ELR (cell line): ENCODE results near the gene DBNL.

ENCODE experiments used
- DNase-seq: peaks from one replicate; pipeline ENCODE4 v3.0.0-alpha.2; 2015; ENCODE audit warnings: low read depth

Gene DBNL

DNA sequence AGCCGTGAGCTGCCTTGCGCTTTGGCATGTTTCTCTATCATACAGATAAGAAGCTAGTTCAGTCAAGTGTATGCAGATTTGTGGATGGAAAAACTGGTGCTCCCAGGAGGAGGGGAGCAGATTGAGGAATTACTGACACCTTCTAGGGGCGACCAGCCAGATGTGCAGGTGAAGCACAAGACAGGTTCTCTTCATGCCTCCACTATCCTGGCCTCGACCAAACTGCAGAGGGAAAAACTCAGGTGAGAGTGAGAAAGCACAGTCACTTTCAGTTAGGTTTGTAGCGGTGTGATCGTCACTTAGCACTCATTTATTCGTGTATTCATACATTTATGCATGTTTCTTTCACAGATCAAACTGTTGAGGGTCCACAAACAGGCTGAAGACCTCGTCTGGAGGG is 600 bp upstream of the DBNL start:
- no peak for DNase-seq

DNA sequence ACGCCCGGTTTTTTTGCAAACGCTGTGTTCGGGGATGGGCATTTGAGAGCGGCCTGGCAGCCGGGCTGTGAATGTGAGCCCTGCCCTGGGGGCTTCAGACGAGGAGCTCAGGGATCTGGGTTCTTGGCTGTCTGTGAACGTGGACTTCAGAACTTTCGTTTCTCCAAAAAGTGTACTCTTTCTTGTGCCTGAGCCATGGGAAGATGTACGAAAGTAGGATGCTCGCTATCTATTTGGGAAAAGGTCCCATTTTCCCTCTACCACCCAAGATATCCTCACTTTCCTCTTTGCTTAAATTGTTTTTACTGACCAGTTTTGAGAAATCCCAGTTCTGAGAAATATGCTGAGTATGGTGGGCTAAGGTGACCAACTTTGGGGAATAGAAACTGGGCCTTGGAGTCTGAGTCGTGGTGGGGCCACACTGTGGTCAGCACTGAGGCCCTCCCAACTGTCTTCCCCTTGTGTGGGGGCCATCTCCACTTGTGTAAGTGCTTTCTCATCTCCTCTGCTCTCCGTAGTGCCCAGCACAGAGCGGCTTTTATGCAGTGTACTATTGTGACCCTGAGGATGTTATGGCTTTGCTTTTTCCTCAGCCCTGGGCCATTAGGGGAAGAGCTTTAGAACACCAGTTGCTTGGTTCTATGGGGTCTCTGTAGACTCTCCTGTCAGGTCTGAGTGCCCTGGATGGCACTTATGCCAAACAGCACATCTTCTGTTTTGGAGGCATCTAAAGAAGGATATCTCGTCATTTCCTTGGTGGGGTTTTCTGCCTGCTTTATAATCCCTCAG is 918 bp downstream of the DBNL start:
- no peak for DNase-seq

DNA sequence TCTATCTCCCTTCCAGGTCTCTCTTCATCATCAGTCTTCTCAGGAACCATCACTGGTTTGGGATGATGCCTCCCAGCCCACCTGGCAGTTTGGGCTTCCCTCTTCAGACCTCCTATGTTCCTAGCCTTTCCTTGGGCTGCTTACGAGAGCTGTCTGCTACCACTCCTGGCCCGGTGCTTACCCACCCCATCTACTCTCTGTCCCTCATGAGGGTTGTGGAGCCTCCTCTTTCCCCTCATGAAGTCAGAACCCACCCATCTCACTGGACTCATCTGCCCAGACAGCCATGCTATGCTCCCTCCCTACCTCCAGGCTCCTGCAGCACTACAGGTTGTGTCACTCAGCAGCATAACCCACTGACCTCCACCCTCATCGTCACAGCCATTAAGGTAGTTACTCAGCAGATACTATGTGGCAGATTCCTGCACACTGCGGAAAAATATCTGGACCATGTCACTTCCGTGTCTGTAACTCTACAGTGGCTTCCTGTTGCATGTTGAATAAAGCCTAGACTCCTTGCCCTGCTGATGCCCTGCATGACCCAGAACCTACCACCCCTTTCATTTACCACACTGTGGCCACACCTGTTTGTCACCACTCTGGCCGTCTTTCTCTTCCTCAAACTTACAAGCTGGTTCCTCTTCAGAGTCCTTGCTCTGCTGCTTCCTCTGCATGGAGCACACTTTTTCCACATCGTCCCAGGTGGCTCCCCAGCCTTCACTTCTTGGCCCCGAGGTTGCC is 2.0 kb downstream of the DBNL start:
- DNase-seq: no peak

DNA sequence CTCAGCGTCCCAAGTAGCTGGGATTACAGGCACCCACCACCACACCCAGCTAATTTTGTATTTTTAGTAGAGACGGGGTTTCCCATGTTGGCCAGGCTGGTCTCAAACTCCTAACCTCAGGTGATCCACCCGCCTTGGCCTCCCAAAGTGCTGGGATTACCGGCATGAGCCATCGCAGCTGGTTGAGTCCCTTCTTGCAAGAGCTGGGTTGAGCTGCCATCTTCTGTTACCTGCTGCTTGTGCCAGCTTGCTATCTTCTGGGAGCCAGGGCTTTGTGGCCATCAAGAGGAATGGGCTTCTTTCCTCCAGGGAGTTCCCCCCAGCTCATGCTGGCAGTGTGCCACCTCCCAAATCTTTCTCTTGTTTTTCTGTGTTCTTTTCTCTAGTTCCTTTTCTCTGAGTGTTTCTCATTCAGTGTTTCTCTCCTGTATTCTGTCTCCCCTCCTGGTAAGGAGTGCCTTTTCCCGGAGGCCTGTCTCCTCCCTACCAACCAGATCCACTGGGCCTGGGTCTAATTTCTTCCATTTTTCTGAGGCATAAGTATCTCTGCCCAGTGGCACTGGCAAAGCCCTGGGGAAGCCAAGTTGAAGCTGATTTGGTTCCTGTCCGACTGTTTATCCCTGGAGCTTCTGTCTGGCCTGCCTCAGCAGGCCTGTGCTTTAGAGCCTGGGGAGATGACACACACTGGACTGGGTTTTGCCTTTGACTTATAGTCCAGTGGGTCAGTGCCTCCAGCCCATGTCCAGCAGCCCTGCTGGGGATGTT is 3.7 kb downstream of the DBNL start:
- no peak for DNase-seq

DNA sequence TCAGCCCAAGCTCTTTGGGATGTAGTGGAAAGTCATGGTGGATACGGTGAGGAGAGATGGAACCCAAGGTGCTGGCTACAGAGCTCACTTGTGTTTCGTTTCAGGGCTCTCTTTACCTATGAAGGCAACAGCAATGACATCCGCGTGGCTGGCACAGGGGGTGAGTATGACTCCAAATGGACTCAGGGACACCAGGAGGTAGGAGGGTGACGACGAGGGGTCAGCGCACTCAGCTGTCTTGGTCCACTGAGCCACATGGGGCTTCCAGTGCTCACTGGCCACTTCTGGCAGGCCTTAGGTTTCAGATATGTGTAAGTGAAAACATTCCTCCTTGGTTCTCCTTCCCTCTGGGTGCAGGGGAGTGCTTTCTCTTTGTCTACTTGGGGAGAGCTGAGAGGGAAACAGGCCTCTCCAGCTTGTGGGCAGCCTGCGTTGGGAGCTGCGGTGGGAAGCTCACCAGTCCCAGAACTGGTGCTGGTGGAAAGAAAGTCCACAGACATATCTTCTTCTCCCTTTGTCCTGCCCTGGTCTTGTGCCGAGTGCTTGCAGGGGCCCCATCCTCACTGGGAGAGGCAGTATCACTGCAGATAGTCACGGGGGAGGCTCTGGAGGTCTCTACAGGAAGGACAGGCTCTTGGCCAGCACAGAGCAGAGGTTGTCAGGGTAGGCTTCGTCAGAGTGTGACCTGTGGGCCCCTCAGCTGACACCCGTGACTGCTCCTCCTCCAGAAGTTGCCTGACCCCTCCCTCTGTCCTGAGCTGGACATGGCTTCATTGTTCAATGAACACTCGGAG is 5.8 kb downstream of the DBNL start:
- no peak for DNase-seq

DNA sequence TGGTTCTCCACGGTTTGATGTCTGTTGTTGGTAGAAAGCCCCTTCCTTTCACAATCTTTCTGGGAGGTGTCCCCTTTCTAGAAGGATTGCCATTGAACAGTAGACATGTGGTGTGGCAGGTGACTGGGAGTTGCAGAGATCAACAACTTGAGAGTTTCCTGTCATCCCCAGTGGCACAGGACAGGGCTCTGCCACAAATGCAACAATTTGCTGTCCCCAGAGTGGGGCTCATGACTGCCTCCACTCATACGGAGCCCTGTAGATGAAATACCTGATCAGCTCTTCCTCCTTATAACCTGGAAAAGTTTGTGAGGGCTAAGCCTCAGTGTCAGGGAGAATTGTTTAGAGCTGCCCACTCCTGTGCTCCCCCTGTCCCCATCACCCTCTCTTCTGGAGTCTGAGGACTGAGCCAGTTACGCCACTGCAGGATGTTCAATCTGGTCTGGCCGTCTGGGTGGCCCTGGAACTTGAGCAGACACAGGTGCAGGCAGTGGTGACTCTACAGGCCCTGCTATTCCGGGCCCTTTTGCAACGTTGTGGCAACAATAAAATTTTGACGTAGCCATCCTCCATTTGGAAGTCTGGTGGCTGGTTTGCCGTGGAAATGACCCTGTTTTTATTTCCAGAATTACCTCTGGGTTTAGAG is 6.5 kb downstream of the DBNL start:
- no peak for DNase-seq

DNA sequence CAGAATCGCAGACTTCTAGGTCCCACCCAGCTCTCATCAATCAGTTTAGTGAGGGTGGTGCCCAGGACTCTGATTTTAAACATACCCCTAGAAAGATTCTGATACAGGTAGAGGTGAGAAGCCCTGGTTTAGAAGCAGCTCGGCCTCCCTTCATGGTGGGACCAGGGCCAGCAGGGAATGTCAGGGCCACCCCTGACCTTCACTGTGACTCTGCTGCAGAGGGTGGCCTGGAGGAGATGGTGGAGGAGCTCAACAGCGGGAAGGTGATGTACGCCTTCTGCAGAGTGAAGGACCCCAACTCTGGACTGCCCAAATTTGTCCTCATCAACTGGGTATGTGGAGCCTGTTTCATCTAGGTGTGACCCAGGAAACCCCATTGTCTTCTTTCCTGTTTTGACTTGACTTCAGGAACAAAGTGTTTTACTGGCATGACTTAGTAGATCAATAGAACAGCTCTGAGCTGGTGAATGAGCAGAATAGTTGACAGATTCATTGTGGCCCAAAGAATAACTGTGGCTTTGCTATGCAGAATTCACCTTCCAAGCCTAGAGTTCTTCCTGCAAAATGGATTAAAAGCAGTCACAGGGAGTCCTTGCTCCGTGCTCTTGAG is 7.2 kb downstream of the DBNL start:
- DNase-seq: no peak

DNA sequence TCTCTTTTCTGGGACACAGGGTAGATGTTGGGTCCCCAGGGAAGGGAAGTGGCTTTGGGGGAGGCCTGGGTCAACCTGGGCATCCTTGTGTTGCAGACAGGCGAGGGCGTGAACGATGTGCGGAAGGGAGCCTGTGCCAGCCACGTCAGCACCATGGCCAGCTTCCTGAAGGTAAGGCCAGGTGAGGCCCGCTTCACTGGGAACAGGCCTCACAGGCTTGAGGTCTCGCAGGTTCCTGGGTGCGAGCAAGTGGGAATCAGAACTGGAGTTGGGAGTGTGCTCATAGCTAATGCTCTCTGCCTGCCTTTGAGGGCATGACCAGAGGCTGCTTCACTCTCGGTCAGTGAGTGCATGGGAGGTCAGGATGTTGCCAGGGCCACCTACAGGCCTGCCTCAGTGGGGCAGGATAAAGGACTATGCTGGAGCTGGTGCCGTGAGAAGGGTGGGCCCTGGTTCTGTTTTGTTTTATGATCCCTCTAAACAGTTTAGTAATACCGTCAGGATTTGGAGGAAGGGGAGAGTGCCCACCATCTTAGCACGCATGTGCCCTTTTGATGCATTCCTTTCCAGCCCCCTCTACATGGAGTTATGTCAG is 8.4 kb downstream of the DBNL start:
- no peak for DNase-seq

DNA sequence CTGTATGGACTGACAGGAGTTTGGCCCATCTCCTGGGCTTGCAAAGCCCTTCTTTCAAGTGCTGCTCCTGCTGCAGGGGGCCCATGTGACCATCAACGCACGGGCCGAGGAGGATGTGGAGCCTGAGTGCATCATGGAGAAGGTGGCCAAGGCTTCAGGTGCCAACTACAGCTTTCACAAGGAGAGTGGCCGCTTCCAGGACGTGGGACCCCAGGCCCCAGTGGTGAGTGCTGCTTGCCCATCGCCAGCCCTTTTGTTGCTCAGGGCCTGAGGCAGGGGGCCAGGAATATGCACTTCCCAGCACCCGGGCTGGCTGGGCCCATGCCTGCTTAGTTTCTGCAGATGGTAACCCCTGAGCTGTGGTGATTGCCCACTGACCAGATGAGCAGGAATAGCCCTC is 12.2 kb downstream of the DBNL start:
- DNase-seq: no peak

DNA sequence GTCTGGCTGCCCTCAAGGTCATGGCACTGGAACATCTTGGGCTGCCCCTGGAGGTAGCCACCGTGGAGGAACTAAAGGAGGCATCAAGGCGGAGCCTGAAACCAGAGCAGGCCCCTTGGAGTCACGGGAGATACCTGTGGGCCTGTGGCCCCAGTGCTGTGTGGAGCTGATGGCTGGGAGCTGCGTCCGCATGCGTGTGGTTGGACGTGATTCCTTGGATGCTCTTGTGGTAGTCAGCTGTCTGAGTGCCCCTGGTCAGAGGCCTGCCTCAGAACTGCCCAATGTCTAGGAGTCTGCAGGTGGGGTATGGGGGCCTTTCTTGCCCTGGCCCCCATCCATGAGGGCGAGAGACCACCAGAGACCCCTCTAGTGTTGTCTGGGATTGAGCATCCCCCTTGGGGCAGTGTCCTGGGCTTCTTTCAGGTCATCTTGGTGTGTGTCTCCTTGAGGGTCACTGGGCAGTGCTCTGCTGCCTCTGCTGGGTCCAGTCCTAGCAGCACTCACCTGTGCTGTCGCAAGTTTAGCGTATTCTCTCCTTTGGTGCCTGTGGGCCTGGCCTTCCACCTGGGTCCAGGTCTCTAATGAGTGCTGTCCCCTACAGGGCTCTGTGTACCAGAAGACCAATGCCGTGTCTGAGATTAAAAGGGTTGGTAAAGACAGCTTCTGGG is 12.8 kb downstream of the DBNL start:
- DNase-seq: no peak

DNA sequence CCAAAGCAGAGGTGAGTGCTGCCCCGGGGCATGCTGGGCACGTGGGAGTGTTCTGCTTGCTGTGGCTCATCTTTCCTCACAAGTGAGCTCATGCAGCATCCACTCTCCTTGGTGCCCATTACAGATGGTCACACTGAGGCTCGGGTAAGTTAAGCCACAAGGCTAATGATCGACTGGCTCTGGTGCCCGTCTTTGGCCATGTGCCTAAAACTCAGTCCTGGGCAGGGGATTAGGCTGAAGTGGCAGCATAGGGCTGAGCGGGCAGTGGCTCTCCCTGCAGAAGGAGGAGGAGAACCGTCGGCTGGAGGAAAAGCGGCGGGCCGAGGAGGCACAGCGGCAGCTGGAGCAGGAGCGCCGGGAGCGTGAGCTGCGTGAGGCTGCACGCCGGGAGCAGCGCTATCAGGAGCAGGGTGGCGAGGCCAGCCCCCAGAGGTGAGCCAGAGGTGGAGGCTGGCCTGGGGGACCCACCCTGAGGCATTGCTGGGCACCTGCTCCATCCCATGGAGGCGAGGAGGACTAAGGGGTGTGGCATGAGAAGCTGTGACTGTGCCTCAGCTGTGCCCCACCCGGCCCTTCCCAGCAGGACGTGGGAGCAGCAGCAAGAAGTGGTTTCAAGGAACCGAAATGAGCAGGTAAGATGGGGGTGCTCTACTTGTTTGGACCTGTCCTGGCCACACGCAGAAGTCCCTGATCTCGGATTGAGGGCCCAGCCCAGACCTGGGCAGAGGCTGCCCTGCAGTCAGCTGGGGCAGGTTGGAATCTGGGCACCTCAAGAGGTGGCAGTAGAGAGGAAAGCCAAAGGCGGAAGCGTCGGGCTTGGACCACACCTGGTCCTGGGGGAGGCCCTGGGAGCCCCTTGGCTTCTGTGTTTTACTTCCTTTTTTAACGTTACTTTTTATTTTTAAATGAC is 13.6 kb downstream of the DBNL start:
- no peak for DNase-seq

DNA sequence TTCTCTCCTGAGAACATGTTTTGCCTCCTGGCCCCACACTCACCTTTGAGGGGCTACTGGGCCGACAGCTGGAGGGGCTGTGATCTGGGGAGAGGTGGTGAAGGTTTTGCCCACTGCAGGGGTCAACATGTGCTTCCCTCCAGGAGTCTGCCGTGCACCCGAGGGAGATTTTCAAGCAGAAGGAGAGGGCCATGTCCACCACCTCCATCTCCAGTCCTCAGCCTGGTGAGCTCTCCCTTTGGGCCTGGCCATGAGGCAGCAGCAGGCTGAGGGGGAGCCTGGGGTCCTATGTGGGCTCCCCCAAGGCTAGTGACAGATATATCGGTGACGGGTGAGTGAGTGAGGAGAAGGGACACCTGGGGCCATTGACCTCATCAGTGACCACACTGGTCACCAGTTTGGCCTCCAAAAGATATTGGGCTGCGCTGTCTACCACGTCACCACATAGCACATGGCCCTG is 14.3 kb downstream of the DBNL start:
- DNase-seq: no peak

DNA sequence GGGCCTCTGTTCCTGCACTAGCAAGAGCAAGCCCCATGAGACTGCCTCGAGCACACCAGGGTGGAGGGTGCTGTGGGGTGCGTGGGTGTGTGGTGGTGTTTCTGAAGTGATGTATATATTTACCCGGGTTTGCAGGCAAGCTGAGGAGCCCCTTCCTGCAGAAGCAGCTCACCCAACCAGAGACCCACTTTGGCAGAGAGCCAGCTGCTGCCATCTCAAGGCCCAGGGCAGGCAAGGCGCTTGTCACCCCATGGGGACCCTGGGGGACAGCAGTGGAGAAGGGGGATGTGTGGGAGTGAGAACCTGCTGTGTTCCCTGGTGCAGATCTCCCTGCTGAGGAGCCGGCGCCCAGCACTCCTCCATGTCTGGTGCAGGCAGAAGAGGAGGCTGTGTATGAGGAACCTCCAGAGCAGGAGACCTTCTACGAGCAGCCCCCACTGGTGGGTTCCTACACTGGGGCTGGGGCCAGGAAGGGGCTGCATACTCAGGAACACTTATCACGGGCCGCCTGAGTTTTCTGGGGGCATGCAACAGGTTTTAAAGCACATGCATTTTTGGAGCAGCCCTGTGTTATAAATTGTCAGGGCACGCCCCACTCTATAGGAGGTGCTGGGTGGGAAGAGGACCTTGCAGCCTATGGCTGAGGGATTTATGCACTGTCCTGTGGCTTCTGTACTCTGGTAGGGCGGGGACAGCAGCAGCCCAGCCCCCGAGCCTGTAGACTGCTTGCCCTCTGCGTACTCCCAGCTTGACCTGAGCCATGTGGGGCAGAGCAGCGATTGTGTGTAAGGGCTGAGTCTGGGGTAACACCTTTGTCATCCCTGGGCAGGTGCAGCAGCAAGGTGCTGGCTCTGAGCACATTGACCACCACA is 15.0 kb downstream of the DBNL start:
- no peak for DNase-seq

DNA sequence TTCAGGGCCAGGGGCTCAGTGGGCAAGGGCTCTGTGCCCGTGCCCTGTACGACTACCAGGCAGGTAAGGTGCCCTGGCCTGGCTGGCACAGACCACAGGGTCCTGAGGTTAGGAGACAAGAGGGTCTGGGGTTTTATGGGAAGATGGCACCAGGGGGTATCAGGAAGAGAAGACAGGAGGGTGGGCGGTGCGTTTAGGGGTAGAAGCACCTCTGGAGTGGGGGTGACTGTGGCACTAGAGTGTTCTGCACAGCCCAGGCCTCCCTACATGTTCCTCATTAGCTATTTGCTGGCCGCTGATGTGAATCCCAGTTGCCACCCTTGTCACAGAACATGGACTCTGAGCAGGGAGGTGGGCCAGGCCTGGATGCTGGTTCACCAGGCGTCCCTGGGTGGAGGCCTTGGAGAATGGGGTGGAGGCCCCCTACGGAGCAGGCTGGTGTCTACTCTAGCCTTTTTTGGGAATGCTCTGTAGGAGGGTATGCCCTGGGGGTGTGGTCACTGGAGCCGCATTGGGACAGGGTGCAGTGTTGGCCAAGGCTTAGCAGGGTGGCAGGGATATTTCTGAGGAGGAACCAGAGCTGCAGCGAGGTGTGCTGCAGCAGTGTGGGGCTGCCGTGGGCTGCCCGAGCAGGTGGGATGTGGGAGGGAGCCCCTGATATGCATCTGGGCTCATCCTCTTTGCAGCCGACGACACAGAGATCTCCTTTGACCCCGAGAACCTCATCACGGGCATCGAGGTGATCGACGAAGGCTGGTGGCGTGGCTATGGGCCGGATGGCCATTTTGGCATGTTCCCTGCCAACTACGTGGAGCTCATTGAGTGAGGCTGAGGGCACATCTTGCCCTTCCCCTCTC is 15.8 kb downstream of the DBNL start:
- no peak for DNase-seq

DNA sequence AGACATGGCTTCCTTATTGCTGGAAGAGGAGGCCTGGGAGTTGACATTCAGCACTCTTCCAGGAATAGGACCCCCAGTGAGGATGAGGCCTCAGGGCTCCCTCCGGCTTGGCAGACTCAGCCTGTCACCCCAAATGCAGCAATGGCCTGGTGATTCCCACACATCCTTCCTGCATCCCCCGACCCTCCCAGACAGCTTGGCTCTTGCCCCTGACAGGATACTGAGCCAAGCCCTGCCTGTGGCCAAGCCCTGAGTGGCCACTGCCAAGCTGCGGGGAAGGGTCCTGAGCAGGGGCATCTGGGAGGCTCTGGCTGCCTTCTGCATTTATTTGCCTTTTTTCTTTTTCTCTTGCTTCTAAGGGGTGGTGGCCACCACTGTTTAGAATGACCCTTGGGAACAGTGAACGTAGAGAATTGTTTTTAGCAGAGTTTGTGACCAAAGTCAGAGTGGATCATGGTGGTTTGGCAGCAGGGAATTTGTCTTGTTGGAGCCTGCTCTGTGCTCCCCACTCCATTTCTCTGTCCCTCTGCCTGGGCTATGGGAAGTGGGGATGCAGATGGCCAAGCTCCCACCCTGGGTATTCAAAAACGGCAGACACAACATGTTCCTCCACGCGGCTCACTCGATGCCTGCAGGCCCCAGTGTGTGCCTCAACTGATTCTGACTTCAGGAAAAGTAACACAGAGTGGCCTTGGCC is 16.6 kb downstream of the DBNL start:
- no peak for DNase-seq

DNA sequence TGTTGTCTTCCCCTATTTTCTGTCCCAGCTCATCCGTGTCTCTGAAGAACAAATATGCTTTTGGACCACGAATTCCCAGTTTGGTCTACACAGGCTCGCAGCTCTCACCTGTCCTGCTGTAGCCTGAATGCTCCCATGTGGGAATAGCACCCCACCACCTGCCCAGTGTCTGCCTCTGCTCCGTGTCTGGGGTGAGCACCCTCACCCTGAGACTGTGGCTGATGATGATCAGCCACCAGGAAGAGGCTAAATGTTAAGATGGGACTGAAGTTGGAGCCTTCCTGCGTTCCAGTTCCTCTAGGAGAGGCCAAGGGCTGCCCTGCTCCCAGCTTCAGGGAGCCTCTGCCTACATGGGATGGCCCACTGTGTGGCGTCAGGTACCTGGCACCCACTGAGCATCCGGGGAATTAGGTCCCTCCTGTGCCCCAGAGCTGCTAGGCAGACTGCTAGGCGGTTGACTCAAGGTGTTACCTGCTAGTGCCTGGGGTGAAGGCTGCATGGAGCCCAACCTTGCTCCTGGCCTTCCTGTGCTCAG is 17.2 kb downstream of the DBNL start:
- DNase-seq: no peak
